GM06990 (cell line): Measurements from ENCODE around the gene ZNF487.

Experiments
- DNase-seq: peaks from one replicate; pipeline ENCODE4 v3.0.0-alpha.2; 2011; ENCODE audit not compliant: insufficient read length; ENCODE audit errors: extremely low read depth
- H3K27me3 ChIP-seq: replicated peaks from 2 replicates; pipeline ENCODE4 v1.6.0; 2011; ENCODE audit warnings: low read length; ENCODE audit not compliant: control insufficient read depth, insufficient read depth
- H3K36me3 ChIP-seq: 2 replicates; pipeline ENCODE4 v1.5.1; 2011; ENCODE audit warnings: low read length; ENCODE audit not compliant: control insufficient read depth, insufficient read depth
- H3K4me3 ChIP-seq: replicated peaks from 2 replicates; pipeline ENCODE4 v1.5.1; 2011; ENCODE audit warnings: low read depth, mild to moderate bottlenecking, control low read depth, low read length
- TF ChIP-seq, protein P1 (sequence below): IDR thresholded peaks from 2 replicates; pipeline ENCODE4 v1.5.1; 2011; ENCODE audit warnings: low read length, control low read depth, mild to moderate bottlenecking, inconsistent platforms; ENCODE audit not compliant: insufficient read depth, poor library complexity, severe bottlenecking

ZNF487 gene

DNA sequence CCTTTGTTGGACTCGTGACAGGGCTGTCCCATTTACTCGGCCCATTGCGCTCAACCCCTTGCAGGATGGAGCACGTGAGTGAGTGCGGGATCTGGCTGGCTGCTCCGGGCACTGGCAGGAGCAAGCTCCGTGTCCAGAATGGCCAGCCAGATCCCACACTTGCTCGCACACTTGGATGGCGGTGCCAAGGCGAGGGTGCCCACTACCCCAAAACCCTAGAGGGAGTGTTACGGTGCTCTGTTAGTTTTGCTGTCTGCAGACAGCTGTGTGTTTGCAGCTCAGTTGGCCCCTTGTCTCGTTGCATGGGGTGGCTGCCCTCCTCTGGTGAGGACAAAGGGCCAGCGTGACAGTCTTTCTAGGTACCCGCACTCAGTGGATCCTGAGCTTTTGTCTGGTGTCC, 34.2 kb downstream of the ZNF487 start:
- no peak for DNase-seq
- Histone ChIP-seq H3K27me3 (no peaks in the 10 kb centered on the region), H3K4me3 (no peak overlapping the region), H3K36me3 (no peaks in the 10 kb centered on the region)
- TF ChIP-seq, protein P1, sequence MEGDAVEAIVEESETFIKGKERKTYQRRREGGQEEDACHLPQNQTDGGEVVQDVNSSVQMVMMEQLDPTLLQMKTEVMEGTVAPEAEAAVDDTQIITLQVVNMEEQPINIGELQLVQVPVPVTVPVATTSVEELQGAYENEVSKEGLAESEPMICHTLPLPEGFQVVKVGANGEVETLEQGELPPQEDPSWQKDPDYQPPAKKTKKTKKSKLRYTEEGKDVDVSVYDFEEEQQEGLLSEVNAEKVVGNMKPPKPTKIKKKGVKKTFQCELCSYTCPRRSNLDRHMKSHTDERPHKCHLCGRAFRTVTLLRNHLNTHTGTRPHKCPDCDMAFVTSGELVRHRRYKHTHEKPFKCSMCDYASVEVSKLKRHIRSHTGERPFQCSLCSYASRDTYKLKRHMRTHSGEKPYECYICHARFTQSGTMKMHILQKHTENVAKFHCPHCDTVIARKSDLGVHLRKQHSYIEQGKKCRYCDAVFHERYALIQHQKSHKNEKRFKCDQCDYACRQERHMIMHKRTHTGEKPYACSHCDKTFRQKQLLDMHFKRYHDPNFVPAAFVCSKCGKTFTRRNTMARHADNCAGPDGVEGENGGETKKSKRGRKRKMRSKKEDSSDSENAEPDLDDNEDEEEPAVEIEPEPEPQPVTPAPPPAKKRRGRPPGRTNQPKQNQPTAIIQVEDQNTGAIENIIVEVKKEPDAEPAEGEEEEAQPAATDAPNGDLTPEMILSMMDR = no peak

DNA sequence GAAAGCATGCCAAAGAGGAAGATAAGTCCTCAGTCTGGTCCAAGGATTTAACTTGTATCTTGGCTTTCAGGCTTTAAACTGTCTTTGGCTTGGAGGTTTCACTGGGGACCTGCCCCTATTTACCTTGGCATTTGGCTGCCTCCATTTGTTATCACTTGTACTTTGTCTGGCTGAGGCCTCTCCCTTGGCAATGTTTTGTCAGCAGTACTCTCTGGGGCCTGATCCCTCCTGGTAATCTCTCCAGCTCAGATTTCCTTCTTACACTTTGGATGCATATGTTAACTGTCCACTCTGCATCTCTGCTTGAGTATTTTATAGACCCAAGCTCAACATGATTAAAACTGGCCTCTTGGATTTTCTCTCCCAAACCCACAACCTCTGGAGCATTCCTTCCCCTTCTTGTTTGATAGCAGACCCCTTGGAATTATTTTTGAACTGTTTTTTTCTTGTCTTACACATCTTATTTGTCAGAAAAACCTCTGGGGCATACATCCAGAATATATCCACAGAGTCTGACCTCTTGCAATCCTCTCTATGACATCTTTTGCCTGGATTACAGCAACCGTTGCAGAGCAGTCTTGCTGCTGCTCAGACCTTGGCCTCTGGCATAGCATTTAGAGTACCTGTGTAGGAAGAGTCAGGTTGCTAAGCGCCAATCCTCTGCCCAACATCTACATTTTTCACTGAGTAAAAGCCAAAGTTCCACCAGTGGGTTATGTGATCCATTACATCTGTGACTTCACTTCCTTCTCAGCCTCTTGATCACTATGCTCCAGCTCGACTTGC, 35.2 kb downstream of the ZNF487 start:
- Histone ChIP-seq H3K27me3 (no peaks in the 10 kb centered on the region), H3K36me3 (no peaks in the 10 kb centered on the region), H3K4me3 (no peak overlapping the region)
- DNase-seq = no peak
- TF ChIP-seq, protein P1 = no peak

DNA sequence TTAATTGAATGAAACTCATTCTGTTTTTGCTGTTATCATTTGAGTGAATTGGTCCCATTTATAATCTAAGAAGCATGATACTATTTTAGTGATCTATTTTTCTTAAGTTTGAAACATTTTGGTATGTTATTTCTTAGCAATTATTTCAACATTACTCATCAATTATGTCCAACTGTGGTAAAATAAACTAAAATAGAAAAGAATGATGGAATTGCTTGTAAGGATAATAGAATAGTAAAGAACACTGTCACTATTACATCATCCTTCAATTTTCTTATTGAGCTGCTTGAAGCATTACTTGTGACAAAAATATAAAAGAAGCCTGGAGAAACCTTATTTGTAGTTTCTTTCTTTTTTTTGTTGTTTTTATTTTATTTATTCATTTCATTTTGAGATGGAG, 42.4 kb downstream of the ZNF487 start:
- no peaks in the 10 kb centered on the region for H3K36me3 ChIP-seq
- H3K4me3 ChIP-seq = no peak overlapping the region
- no peaks in the 10 kb centered on the region for H3K27me3 ChIP-seq
- TF ChIP-seq, protein P1 = no peak
- no peak for DNase-seq

DNA sequence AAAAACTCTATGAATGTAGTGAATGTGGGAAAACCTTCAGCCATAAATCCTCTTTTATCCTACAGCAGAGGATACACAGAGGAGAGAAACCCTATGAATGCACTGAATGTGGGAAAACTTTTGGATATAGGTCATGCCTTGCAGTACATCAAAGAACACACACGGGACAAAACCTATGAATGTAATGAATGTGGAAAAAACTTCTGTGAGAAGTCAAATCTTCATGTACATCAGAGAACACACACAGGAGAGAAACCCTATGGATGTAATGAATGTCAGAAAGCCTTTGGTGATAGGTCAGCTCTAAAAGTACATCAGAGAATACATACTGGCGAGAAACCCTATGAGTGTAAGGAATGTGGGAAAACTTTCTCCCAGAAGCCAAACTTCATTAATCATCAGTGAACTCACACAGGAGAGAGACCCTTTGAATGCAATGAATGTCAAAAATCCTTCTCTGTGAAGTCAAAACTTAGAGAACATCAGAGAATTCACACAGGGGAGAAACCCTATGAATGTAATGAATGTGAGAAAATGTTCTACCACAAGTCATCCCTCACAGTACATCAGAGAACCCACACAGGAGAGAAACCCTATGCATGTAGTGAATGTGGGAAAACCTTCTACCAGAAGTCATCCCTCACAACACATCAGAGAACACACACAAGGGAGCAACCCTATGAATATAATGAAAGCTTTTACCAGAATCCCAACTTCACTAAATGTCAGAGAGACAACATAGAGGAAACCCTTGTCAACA, 45.6 kb downstream of the ZNF487 start:
- Histone ChIP-seq H3K36me3 (no peaks in the 10 kb centered on the region), H3K27me3 (no peaks in the 10 kb centered on the region), H3K4me3 (no peak overlapping the region)
- DNase-seq = no peak
- TF ChIP-seq, protein P1 = no peak

DNA sequence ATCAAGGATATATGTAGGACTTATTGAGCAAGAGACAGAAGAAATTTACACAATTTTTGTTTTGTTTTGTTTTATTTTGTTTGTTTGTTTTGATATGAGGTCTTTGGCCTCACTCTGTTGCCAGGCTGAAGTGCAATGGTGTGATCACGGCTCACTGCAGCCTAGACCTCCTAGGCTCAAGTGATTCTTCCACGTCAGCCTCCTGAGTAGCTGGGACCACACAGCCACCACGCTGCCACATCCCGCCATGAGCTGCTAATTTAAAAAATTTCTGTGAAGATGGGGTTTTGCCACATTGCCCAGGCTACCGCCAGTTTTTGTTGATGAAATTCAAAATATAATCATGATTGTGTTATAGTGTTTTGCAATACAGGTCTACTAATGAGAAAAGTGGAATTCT, 54.9 kb downstream of the ZNF487 start:
- TF ChIP-seq, protein P1 = no peak
- H3K27me3 ChIP-seq = no peaks in the 10 kb centered on the region
- DNase-seq = no peak
- H3K36me3 ChIP-seq = no peaks in the 10 kb centered on the region
- no peak overlapping the region for H3K4me3 ChIP-seq
